WERI-Rb-1 (cell line): Measurements from ENCODE around the gene RASSF3.

Experiments used
- DNase-seq: peaks from one replicate; pipeline ENCODE4 v3.0.0-alpha.2; 2020
- H3K27ac ChIP-seq: fragments of 250-450 bp; sonication (Bioruptor Pico); 2 replicates; pipeline ENCODE4 v1.5.1; 2020; ENCODE audit warnings: mild to moderate bottlenecking, moderate library complexity
- H3K27me3 ChIP-seq: fragments of 250-450 bp; sonication (Bioruptor Pico); 2 replicates; pipeline ENCODE4 v1.5.1; 2021; ENCODE audit warnings: mild to moderate bottlenecking, low read depth, moderate library complexity; ENCODE audit not compliant: insufficient read depth, severe bottlenecking
- H3K36me3 ChIP-seq: fragments of 250-450 bp; sonication (Bioruptor Pico); 2 replicates; pipeline ENCODE4 v1.5.1; 2020; ENCODE audit warnings: mild to moderate bottlenecking, moderate library complexity
- H3K4me3 ChIP-seq: 2 replicates; pipeline ENCODE4 v1.5.1; 2011; ENCODE audit warnings: low read depth, mild to moderate bottlenecking, control low read depth, low read length
- H3K9me3 ChIP-seq: fragments of 250-450 bp; sonication (Bioruptor Pico); 2 replicates; pipeline ENCODE4 v1.5.1; 2021; ENCODE audit warnings: mild to moderate bottlenecking, moderate library complexity; ENCODE audit not compliant: severe bottlenecking
- TF ChIP-seq, protein P1 (sequence below): IDR thresholded peaks from 2 replicates; pipeline ENCODE4 v1.5.1; 2011; ENCODE audit warnings: low read depth, mild to moderate bottlenecking, control low read depth, inconsistent platforms, low read length

RASSF3 gene

DNA sequence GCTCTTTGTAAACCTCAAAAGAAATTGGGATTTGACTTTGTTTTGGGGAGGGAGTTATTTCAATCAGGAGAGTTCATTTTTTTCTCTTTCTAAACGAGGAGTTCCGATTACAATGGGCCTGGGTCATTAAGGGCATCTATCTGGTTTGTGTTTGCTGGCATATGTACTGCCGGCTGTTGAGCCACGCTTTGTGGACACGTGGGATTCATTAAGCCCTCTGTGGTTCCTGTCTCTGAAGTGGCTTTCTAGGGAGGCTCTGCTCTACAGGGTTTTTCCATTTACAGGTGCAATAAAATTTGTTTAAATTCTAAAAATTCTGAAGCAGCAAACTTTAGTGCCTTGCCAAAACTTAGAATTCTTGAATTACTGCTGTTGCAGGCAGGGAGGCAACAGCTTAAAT, 91.0 kb downstream of the RASSF3 start:
- H3K36me3 ChIP-seq, result no peaks in the 10 kb centered on the region
- H3K27me3 ChIP-seq, result no peaks in the 10 kb centered on the region
- H3K27ac ChIP-seq, result no peak overlapping the region
- DNase-seq, result no peak
- no peak overlapping the region for H3K4me3 ChIP-seq
- H3K9me3 ChIP-seq, result no peaks in the 10 kb centered on the region
- TF ChIP-seq, protein P1, sequence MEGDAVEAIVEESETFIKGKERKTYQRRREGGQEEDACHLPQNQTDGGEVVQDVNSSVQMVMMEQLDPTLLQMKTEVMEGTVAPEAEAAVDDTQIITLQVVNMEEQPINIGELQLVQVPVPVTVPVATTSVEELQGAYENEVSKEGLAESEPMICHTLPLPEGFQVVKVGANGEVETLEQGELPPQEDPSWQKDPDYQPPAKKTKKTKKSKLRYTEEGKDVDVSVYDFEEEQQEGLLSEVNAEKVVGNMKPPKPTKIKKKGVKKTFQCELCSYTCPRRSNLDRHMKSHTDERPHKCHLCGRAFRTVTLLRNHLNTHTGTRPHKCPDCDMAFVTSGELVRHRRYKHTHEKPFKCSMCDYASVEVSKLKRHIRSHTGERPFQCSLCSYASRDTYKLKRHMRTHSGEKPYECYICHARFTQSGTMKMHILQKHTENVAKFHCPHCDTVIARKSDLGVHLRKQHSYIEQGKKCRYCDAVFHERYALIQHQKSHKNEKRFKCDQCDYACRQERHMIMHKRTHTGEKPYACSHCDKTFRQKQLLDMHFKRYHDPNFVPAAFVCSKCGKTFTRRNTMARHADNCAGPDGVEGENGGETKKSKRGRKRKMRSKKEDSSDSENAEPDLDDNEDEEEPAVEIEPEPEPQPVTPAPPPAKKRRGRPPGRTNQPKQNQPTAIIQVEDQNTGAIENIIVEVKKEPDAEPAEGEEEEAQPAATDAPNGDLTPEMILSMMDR, result no peak

DNA sequence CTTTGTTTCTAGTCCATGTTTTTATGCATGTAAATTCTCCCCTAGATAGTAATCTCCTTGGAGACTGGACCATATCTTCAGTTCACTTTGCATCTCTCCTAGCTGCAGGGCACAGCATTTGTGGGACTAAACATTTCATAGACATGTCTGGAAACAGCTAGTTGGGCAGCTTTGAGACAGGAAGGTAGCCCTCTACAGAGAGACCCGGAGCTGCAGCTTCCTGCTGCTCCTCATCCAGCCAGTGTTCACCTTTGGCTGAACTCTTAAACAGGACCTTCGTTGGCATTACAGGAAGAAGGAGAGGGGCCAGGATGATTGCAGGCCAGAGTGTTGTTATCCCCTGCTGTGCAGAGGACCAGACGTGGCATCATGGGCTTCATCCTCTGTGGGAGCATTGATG, 96.0 kb downstream of the RASSF3 start:
- no peaks in the 10 kb centered on the region for H3K9me3 ChIP-seq
- TF ChIP-seq, protein P1, result no peak
- H3K27me3 ChIP-seq, result no peaks in the 10 kb centered on the region
- no peak overlapping the region for H3K4me3 ChIP-seq
- no peak overlapping the region for H3K27ac ChIP-seq
- no peaks in the 10 kb centered on the region for H3K36me3 ChIP-seq
- DNase-seq, result no peak

DNA sequence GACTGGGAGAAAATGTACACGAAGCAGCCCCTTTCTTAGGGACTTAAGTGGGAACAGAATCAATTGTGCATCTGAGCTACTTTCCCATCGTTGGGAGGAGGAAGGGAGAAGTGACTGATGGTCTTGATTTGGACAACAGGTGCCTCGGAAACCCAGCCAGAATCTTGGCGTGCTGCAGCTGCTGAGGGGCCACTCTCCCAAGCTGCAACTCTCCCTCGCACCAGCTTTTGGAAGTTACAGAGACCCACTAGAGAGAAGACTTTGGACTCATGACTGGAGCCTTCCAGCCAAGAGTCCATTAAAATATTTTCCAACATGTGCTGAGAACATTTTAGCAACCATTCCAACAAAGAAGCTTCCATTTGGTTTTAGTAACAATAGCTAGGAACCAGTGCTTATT, 96.6 kb downstream of the RASSF3 start:
- no peaks in the 10 kb centered on the region for H3K27me3 ChIP-seq
- TF ChIP-seq, protein P1, result no peak
- H3K27ac ChIP-seq, result no peak overlapping the region
- no peak overlapping the region for H3K4me3 ChIP-seq
- H3K9me3 ChIP-seq, result no peaks in the 10 kb centered on the region
- DNase-seq, result no peak
- H3K36me3 ChIP-seq, result no peaks in the 10 kb centered on the region; the same call in 1 of the 2 replicates

DNA sequence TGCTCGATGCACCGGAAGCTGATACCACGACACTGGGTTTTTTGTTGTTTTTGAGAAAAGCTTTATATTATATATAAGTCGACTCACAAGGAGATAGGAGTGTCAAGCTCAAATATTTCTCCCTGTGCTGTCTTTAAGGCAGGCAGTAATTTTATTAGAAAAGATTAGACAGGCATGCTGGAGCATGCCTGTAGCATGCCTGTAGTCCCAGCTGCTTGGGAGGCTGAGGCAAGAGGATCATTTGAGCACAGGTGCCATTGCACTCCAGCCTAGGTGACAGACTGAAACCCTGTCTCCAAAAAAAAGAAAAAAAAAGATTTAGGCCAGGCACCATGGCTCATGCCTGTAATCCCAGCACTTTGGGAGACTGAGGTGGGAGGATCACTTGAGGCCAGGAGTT, 97.1 kb downstream of the RASSF3 start:
- no peaks in the 10 kb centered on the region for H3K27me3 ChIP-seq
- H3K36me3 ChIP-seq, result no peaks in the 10 kb centered on the region; the same call in 1 of the 2 replicates
- no peaks in the 10 kb centered on the region for H3K9me3 ChIP-seq
- TF ChIP-seq, protein P1, result no peak
- H3K4me3 ChIP-seq, result no peak overlapping the region
- H3K27ac ChIP-seq, result no peak overlapping the region
- DNase-seq, result no peak

DNA sequence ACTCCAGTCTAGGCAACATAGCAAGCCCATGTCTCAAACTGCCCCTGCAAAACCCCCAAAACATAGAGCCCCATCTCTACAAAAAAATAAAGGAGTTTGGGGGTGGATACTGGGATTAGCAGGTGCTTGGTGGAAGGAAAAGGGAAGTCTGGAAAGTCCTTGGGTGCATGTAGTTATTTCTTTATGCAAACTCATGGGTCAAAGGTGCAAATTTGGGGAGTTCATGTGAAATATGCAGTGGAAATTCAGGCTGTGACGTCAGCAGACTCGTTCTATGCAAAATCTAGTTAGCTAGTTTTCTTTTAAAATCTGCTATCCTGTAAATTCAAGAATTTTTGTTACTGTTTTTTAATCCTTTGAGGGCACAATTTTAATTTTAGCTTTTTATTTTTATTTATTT, 97.6 kb downstream of the RASSF3 start:
- DNase-seq, result no peak
- Histone ChIP-seq H3K9me3 (no peaks in the 10 kb centered on the region), H3K27me3 (no peaks in the 10 kb centered on the region), H3K27ac (no peak overlapping the region), H3K4me3 (no peak overlapping the region), H3K36me3 (peaks cover 4% of the 10 kb centered on the region; the same call in 1 of the 2 replicates)
- TF ChIP-seq, protein P1, result no peak

DNA sequence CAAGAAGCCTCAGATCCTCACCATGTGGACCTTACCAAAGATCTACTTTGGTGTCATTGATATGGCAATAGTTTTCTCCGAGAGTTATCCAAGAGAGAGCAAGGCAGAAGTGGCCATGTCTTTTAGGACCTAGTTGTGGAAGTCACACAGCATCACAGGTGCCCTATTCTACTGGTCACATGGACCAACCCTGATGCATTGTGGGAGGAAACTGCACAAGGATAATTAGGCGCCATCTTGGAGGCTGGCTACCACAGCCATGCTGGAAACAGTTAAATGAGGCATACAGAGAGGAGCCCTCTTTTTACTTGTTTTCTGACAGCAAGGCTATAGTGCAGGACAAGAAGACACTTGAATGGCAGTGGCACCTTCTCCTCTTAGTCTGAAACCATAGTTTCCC, 99.1 kb downstream of the RASSF3 start:
- no peaks in the 10 kb centered on the region for H3K27me3 ChIP-seq
- no peaks in the 10 kb centered on the region for H3K9me3 ChIP-seq
- no peak overlapping the region for H3K4me3 ChIP-seq
- TF ChIP-seq, protein P1, result no peak
- H3K36me3 ChIP-seq, result peaks cover 12% of the 10 kb centered on the region
- no peak overlapping the region for H3K27ac ChIP-seq
- no peak for DNase-seq
